ENCODE data around the gene SLC7A6OS.
"Not testable (repeated sequence)": the region's sequence is repeated elsewhere in the genome, so short reads cannot be mapped to it uniquely, and the experiment has no call there.

The SLC7A6OS gene

GRCh38 chr16:68297908-68298307, 12.8 kb downstream of the SLC7A6OS start:
- no peak for DNase-seq

DNA sequence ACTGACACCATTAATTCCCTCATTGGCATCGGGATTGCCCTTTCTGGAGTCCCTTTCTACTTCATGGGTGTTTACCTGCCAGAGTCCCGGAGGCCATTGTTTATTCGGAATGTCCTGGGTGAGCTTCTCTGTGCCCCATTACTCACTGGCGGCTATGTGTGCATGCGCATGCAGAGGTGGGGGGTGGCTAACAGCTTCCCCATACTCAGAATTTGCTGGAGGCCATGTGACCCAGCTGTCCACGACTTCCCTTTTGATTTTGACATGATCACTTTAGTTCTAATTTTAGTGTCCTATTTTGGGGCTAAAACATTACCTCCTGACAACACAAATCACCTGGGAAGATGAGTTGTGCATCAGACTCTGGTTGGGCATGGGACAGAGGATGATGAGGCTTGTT, 14.1 kb downstream of the SLC7A6OS start:
- no peak for DNase-seq

GRCh38 chr16:68296291-68296690, 14.5 kb downstream of the SLC7A6OS start:
- DNase-seq, result no peak

DNA sequence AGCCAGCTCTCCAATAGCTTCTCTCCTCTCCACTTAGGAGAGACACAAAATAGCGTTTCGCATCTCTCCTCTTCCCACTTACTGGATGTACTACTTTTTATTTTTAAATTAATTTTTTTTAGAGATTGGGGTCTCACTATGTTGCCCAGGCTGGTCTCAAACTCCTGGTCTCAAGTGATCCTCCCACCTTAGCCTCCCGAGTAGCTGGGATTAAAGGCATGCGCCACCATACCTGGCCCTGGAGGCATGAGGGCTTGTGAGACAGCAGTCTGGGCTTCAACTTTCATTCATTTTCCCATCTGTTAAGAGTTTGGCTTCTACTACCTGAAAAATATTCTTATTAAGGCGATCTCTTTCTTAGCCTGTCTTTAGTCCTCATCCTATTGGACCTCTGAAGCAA, 18.3 kb downstream of the SLC7A6OS start:
- no peak for DNase-seq

- no peak for DNase-seq
Observed at GRCh38 chr16:68291227-68291626, 19.5 kb downstream of the SLC7A6OS start.

- no peak for DNase-seq
Observed at GRCh38 chr16:68290450-68290849, 20.3 kb downstream of the SLC7A6OS start.

GRCh38 chr16:68289621-68290329, 21.0 kb downstream of the SLC7A6OS start:
- no peak for DNase-seq

DNA sequence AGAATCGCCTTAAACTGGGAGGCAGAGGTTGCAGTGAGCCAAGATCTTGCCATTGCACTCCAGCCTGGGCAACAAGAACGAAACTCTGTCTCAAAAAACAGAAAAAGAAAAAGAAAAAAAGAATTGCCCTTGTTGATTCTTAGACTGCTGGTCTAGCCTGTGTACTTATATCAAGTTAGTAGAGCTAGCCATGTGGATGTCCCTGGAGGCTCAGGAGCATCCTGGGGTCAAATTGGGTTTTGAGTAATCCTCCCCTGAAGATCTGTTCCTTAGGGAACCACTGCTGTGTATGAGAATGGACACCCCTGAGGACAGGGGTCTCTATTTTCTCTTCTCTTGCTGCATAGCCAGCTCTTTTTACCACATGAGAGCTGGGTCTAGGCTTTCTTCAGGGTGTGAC, 21.5 kb downstream of the SLC7A6OS start:
- no peak for DNase-seq

GRCh38 chr16:68288796-68289195, 21.9 kb downstream of the SLC7A6OS start:
- not testable (repeated sequence) for DNase-seq

GRCh38 chr16:68288252-68288650, 22.5 kb downstream of the SLC7A6OS start:
- DNase-seq, result no peak

DNA sequence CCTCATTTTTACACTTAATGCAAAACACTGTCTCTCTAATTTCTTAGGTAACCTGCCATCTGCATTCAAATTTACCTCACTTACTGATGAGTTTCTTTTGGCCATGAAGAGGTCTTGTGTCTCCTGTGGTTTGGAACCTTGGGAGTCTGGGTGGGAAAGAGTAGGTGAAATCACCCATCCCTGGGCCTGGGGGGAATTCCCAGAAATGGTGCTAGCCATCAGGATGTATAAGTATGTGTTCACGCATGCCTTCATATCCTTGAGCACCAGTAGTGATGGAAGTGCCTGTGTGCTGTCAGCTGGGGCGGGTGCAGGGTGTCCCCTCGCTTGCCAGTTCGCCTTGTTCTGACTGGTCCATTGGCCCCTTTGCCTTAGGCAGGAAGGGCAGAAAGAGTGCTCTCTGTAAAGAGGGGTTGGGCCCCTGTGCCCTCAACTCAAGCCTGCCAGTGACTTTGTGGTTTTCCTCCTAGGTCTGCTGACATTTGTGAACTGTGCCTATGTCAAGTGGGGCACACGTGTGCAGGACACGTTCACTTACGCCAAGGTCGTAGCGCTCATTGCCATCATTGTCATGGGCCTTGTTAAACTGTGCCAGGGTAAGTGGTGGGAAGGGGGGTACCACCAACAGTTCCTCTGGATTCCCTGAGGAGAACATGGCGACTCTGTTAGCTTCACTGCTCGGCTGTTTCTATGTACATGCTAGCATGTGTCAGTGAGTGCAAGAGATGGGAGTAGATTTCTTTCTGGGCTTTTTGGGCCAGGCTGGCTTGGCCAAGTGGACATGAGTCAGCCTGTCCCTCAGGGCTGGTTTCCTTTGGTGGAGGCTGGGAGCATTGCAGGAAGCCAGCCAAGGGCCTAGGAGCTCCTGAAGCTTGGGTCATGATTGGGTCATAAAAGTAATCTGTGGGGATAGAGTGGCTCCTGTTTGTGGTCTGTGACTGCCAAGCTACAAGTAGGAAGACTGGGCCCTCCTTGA, 23.2 kb downstream of the SLC7A6OS start:
- no peak for DNase-seq

GRCh38 chr16:68286153-68287074, 24.3 kb downstream of the SLC7A6OS start:
- no peak for DNase-seq

GRCh38 chr16:68285683-68286082, 25.1 kb downstream of the SLC7A6OS start:
- DNase-seq, result no peak

GRCh38 chr16:68284847-68285246, 25.9 kb downstream of the SLC7A6OS start:
- DNase-seq, result no peak

DNA sequence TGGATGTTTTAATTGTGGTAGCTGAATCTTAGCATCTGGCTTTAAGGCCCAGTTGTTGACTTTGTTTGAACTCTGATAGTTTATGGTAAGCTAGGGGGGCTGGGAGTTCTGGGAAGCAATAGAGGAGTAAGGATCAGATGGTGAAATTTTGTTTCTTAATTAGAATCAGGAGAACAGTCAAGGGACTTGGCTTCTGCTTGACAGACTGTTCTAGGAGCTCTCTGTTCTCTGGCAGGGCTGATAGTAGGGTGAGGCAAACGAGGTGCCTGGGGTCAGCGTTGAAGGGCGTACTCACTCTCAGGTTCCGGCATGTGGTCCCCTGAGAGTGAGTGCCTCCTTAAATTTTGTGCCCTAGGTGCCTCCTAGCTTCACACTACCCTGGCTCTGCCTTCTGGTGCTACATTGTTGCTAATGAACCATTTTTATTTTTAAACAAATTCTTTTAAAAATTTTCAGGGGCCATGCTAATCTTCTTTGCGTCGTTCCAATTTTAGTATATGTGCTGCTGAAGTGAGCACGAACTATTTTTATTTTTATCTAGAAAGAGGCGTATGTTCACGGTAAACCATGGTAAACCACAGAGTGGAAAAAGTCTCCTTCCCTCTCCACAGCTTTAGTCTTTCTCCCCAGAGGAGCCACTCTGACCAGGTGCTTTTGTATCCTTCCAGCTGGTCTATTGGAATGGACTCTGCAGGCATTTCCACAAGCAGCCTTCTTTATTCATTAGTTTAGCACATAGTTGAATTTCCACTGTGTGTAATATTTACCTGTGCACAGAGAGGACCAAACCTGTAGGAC, 26.7 kb downstream of the SLC7A6OS start:
- no peak for DNase-seq

GRCh38 chr16:68283346-68283745, 27.4 kb downstream of the SLC7A6OS start:
- DNase-seq, result no peak

DNA sequence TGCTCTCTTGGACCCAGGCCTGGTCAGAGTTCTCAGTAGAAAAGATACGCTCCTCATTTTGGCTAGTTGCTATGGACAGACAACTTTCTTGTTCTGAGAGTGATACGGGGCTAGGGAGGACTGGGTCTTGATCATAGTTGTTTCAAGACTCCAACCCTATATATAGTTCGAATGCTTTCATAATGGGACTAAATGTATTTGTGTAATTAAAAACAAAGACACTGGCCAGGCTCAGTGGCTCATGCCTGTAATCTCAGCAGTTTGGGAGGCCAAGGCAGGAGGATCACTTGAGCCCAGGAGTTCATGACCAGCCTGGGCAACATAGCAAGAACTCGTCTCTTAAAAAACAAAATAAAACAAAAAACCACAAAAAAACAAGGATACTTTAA, 28.7 kb downstream of the SLC7A6OS start:
- DNase-seq, result no peak

DNA sequence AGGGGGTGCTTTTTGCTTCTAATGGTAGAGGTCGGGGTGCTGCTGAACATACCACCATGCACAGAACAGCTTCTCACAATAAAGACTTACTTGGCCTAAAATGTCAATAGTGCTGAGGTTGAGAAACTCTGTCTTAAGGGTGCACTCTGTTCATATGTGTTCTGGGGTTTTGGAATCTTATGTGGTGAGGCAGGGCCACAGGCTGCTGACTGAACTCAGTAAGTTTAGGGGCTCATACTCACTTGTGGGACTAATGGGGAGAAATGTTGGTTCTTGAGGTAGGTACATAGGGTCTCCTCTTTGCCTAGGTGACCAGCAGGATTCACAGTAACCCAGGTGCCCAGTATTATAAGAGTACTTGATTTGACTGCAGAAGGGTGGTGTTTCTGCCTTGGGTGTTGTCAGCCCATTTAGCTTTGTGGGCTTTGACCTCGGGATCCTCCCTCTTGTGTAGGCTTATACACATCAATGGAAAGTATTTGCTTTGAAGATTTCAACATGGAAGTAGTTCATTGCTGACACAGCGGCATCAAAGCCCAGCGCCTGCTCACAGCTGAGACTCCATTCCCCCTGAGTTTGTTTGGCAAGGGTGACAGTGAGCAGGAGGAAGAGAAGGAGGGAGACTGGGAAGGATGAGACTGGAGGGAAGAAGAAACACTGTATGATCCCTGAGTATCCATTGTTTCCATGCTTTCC, 29.2 kb downstream of the SLC7A6OS start:
- no peak for DNase-seq

- DNase-seq, result no peak
Observed at GRCh38 chr16:68279726-68280558, 30.8 kb downstream of the SLC7A6OS start.

DNA sequence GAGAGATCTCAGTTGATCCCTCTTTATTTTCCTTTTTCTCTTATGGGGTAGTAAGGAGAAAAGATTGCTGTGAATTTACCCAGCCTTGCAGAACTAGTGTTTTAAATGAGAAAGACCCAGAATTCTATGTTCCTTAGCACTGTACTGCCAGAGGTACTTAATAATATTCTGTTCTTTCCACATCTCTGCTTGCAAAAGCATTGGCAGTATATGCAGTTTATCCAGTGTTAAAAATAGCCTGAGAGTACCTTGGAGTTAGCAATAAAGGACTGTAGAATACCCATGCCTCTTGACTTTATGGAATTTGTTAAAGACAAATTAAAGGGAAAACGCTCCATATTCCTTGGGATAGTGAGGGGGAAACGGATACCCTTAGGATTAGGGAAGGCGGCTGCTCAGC, 34.5 kb downstream of the SLC7A6OS start:
- no peak for DNase-seq
